H1 (cell line): ENCODE measurements around the gene KNCN. TPM values are rescaled to one million over a fixed set of nuclear protein-coding genes. Genes with fewer than 3 reads are reported as not detected.

ENCODE experiments used
- CTCF ChIA-PET: fragments of 300-600 bp; sonication (Branson Sonifier 250); formaldehyde crosslinking; loops from one replicate; lab custom pipeline; 2021; ENCODE audit not compliant: partially characterized antibody; lab: Charles Lee
- POLR2A ChIA-PET: fragments of 300-600 bp; sonication (Branson Sonifier 250); formaldehyde crosslinking; loops from one replicate; lab custom pipeline; 2021; ENCODE audit warnings: inconsistent platforms; ENCODE audit not compliant: partially characterized antibody; lab: Charles Lee
- DNase-seq, 2 experiments: peaks; one replicate each; pipeline versions ENCODE4 v3.0.0 to v3.0.0-alpha.2; 2010 to 2022; ENCODE audit warnings: low spot score in 2 of 2, low read depth in 1 of 2, mixed read lengths in 1 of 2
- FAIRE-seq: peaks from 2 replicates; lab custom pipeline; 2011; peaks lifted over from hg19 to GRCh38; lab: Jason Lieb, UNC
- H2AFZ ChIP-seq: 2 replicates; pipeline ENCODE4 v1.8.1; 2012; ENCODE audit warnings: low read length, inconsistent platforms
- H2AK5ac ChIP-seq: 2 replicates; pipeline ENCODE4 v1.6.1; 2013; ENCODE audit warnings: low read depth, low read length
- H2BK120ac ChIP-seq: replicated peaks from 2 replicates; pipeline ENCODE3; 2013; ENCODE audit warnings: low read depth, low read length, inconsistent platforms
- H2BK12ac ChIP-seq: 2 replicates; pipeline ENCODE4 v1.6.1; 2013; ENCODE audit warnings: low read depth, low read length
- H2BK15ac ChIP-seq: 2 replicates; pipeline ENCODE4 v1.6.1; 2013; ENCODE audit warnings: low read length
- H2BK20ac ChIP-seq: 2 replicates; pipeline ENCODE4 v1.6.1; 2013; ENCODE audit warnings: low read length
- H2BK5ac ChIP-seq: 2 replicates; pipeline ENCODE4 v1.6.1; 2013; ENCODE audit warnings: low read depth, low read length
- H3K14ac ChIP-seq: 2 replicates; pipeline ENCODE4 v1.6.1; 2013; ENCODE audit warnings: inconsistent platforms; ENCODE audit not compliant: insufficient read length
- H3K18ac ChIP-seq: 2 replicates; pipeline ENCODE4 v1.6.1; 2013; ENCODE audit warnings: low read length; ENCODE audit errors: extremely low read depth
- H3K23ac ChIP-seq: 2 replicates; pipeline ENCODE4 v1.6.1; 2013; ENCODE audit warnings: inconsistent platforms; ENCODE audit not compliant: insufficient read length
- H3K23me2 ChIP-seq: 2 replicates; pipeline ENCODE4 v1.6.1; 2013; ENCODE audit warnings: low read depth, low read length
- H3K27ac ChIP-seq: 2 replicates; pipeline ENCODE4 v1.6.1; 2011; ENCODE audit warnings: low read depth, low read length, inconsistent platforms
- H3K27me3 ChIP-seq, 4 experiments: replicated peaks in 1 of 4; 1 replicate in 1 of 4; 2 replicates in 3 of 4; pipeline versions ENCODE4 v1.6.1 to v1.8.1; 2011 to 2013; ENCODE audit warnings: low read length in 3 of 4, mild to moderate bottlenecking in 3 of 4, inconsistent platforms in 2 of 4, mixed read lengths in 2 of 4, moderate library complexity in 1 of 4; ENCODE audit not compliant: control insufficient read depth in 3 of 4, insufficient read depth in 3 of 4; ENCODE audit errors: extremely low read depth in 1 of 4
- H3K36me3 ChIP-seq, 4 experiments: 2 replicates each; pipeline versions ENCODE4 v1.6.1 to v1.8.1; 2011 to 2013; ENCODE audit warnings: mild to moderate bottlenecking in 4 of 4, low read length in 3 of 4, moderate library complexity in 2 of 4, control low read depth in 1 of 4, inconsistent platforms in 1 of 4; ENCODE audit not compliant: insufficient read depth in 4 of 4, control insufficient read depth in 2 of 4
- H3K4ac ChIP-seq: replicated peaks from 2 replicates; pipeline ENCODE3; 2013; ENCODE audit warnings: low read length, low read depth, mixed read lengths, inconsistent platforms; ENCODE audit not compliant: insufficient read length
- H3K4me1 ChIP-seq, 4 experiments: replicated peaks in 1 of 4; 1 replicate in 1 of 4; 2 replicates in 3 of 4; pipeline versions ENCODE4 v1.6.1 to v1.8.1; 2011 to 2013; ENCODE audit warnings: low read length in 3 of 4, inconsistent platforms in 2 of 4, mixed read lengths in 1 of 4; ENCODE audit not compliant: insufficient read depth in 4 of 4, control insufficient read depth in 3 of 4
- H3K4me2 ChIP-seq, 2 experiments: 2 replicates each; pipeline versions ENCODE4 v1.6.1 to v1.8.1; 2011 to 2013; ENCODE audit warnings: low read depth in 2 of 2, low read length in 2 of 2, control low read depth in 1 of 2, inconsistent platforms in 1 of 2, mild to moderate bottlenecking in 1 of 2; ENCODE audit not compliant: insufficient read depth in 1 of 2
- H3K4me3 ChIP-seq, 4 experiments: fragments of 200-600, 300-600 bp in 1 of 4; sonication (generic), shearing (Covaris generic), sonication (Bioruptor Twin) in 1 of 4; 2 replicates each; pipeline versions ENCODE4 v1.5.1 to v1.8.1; 2011 to 2016; ENCODE audit warnings: low read length in 4 of 4, low read depth in 3 of 4, control low read depth in 2 of 4, inconsistent platforms in 2 of 4, mild to moderate bottlenecking in 2 of 4, mixed read lengths in 1 of 4, moderate library complexity in 1 of 4; ENCODE audit not compliant: insufficient read depth in 2 of 4; ENCODE audit errors: extremely low read depth in 1 of 4
- H3K56ac ChIP-seq: replicated peaks from 2 replicates; pipeline ENCODE3; 2013; ENCODE audit warnings: low read depth, mild to moderate bottlenecking, mixed read lengths, low read length, inconsistent platforms; ENCODE audit not compliant: insufficient read length
- H3K79me1 ChIP-seq: 2 replicates; pipeline ENCODE4 v1.6.1; 2013; ENCODE audit warnings: low read depth, low read length, control low read depth
- H3K79me2 ChIP-seq, 2 experiments: 2 replicates each; pipeline versions ENCODE4 v1.6.1 to v1.8.1; 2012 to 2013; ENCODE audit warnings: low read length in 2 of 2, mild to moderate bottlenecking in 2 of 2, inconsistent platforms in 1 of 2; ENCODE audit not compliant: insufficient read depth in 2 of 2, control insufficient read depth in 1 of 2
- H3K9ac ChIP-seq, 4 experiments: replicated peaks in 1 of 4; 1 replicate in 1 of 4; 2 replicates in 3 of 4; pipeline versions ENCODE4 v1.6.1 to v1.8.1; 2011 to 2013; ENCODE audit warnings: low read depth in 3 of 4, low read length in 3 of 4, control low read depth in 2 of 4, mild to moderate bottlenecking in 2 of 4, moderate library complexity in 2 of 4, inconsistent platforms in 1 of 4; ENCODE audit errors: extremely low read depth in 1 of 4
- H3K9me3 ChIP-seq, 2 experiments: 2 replicates each; pipeline versions ENCODE4 v1.6.1 to v1.8.1; 2012 to 2013; ENCODE audit warnings: mild to moderate bottlenecking in 2 of 2, moderate library complexity in 2 of 2, control low read depth in 1 of 2, inconsistent platforms in 1 of 2, low read depth in 1 of 2, low read length in 1 of 2, mixed read lengths in 1 of 2; ENCODE audit not compliant: insufficient read depth in 2 of 2
- H4K20me1 ChIP-seq, 2 experiments: replicated peaks in 1 of 2; 2 replicates each; pipeline versions ENCODE3 to v1.8.1; 2011 to 2013; ENCODE audit warnings: inconsistent platforms in 2 of 2, low read length in 2 of 2, mild to moderate bottlenecking in 1 of 2; ENCODE audit not compliant: insufficient read depth in 2 of 2, control insufficient read depth in 1 of 2
- H4K5ac ChIP-seq: 2 replicates; pipeline ENCODE4 v1.6.1; 2013; ENCODE audit warnings: low read length, low read depth, mixed read lengths, inconsistent platforms; ENCODE audit not compliant: insufficient read length
- H4K8ac ChIP-seq: 2 replicates; pipeline ENCODE4 v1.8.0; 2013; ENCODE audit warnings: mild to moderate bottlenecking, moderate library complexity, low read length, inconsistent platforms; ENCODE audit not compliant: insufficient read depth; ENCODE audit errors: extremely low read depth
- H4K91ac ChIP-seq: replicated peaks from 2 replicates; pipeline ENCODE3; 2013; ENCODE audit warnings: low read length, mixed read lengths, inconsistent platforms; ENCODE audit not compliant: insufficient read length
- CBX5 ChIP-seq: fragments of 300-800, 300-1000 bp; sonication (generic); IDR thresholded peaks from 2 replicates; pipeline ENCODE4 v1.7.1; 2016; ENCODE audit warnings: antibody characterized with exemption, low read length, low read depth
- JUN ChIP-seq: IDR thresholded peaks from 2 replicates; pipeline ENCODE4 v1.6.1; 2011; ENCODE audit warnings: low read depth, mild to moderate bottlenecking, improper control_type of control experiment, low read length
- KDM4A ChIP-seq: IDR thresholded peaks from one replicate; pipeline ENCODE4 v1.7.1; 2012; ENCODE audit warnings: low read depth, mild to moderate bottlenecking, moderate library complexity, low read length, inconsistent platforms; ENCODE audit not compliant: severe bottlenecking
- POLR2AphosphoS5 ChIP-seq: IDR thresholded peaks from 2 replicates; pipeline ENCODE4 v1.6.1; 2011; ENCODE audit warnings: low read depth, low read length
- WGBS, 2 experiments: shearing (Covaris generic) in 1 of 2; methylation state at CpG; one replicate each; pipeline versions ENCODE4 v1.1.6 to v1.1.7; 2013 to 2015; ENCODE audit warnings: low lambda C conversion rate in 2 of 2, mixed read lengths in 2 of 2, inconsistent platforms in 1 of 2, low coverage in 1 of 2, missing lambda C conversion rate in 1 of 2; ENCODE audit not compliant: insufficient replicate concordance in 2 of 2, insufficient coverage in 1 of 2, insufficient read length in 1 of 2; ENCODE audit errors: extremely low coverage in 1 of 2, missing lambda C conversion rate in 1 of 2; 5-methylcytosine and 5-hydroxymethylcytosine counted together
- polyA plus RNA-seq, 7 experiments: library from polyadenylated mRNA; depleted of rRNA in 3 of 7; stranded (reverse) in 5 of 7; unstranded in 2 of 7; fragments of >200 nt in 5 of 7; fragments of 200-250 nt in 2 of 7; gene quantifications; 1 replicate in 5 of 7; 2 replicates in 1 of 7; 4 replicates in 1 of 7; pipeline versions ENCODE4 v1.2.1 to v1.2.3, GENCODE V29; 2011 to 2013; ENCODE audit warnings: missing spikeins in 2 of 7, mixed read lengths in 2 of 7
- total RNA-seq: library from RNA; stranded (reverse); fragmentation: NEBNext Ultra II Directional; extraction: Animal tissue kit (Norgen Biotek cat#: 25700); gene quantifications from 2 replicates; pipeline ENCODE4 v1.2.1, GENCODE V29; 2021
- TF ChIP-seq, protein P1 (sequence below): IDR thresholded peaks from 2 replicates; pipeline ENCODE4 v1.6.1; 2012; ENCODE audit warnings: inconsistent platforms

KNCN gene
- total and polyA plus RNA-seq, 2 of the 8 experiments (the other 6 are each of a cell fraction or from before 2014, with no cell fraction given), result not detected

DNA sequence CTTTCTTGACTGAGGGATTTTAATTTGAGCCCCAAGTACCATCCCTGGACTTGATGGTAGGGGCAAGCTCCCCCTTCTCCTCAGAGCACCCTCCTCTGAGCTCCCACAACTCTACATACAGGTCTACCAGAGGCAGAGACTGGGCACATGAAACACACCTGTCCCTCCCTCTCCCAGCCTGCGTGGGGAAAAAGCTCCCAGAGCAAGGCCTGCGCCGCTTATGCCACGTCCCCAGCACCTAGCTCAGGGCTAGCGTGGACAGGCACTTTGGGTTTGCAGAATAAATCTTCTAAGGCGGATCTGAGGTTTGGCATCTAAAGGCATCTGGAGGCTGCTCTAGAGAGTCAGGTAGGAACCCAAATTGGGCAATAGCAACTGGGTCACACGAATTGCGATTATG lies 7.5 kb upstream of the KNCN start:
- H3K9me3 ChIP-seq, result no peaks in the 10 kb centered on the region
- no peaks in the 10 kb centered on the region for H3K36me3 ChIP-seq
- H4K8ac ChIP-seq, result no peak overlapping the region
- no peaks in the 10 kb centered on the region; the same call in 1 of the 2 replicates for H3K79me1 ChIP-seq
- DNase-seq (no peak), FAIRE-seq (no peak)
- ChIA-PET POLR2A (interaction anchor here (0.7 kb wide), 1 partner anchor 12 kb away, joined by 3 read pairs; no protein-coding TSS in a partner anchor), CTCF (interaction anchor here (0.7 to 4.9 kb wide), 11 partner anchors 8 to 189 kb away, joined by 3 to 26 read pairs (median 5); partner anchors contain the start of genes KNCN and MKNK1)
- H2BK20ac ChIP-seq, result no peak overlapping the region
- no peak overlapping the region for H2BK120ac ChIP-seq
- no peaks in the 10 kb centered on the region for H3K27me3 ChIP-seq
- no peak overlapping the region for H3K14ac ChIP-seq
- H2AK5ac ChIP-seq, result no peak overlapping the region
- H3K27ac ChIP-seq, result no peak overlapping the region
- no peaks in the 10 kb centered on the region for H3K79me2 ChIP-seq
- no peak overlapping the region for H2BK5ac ChIP-seq
- H2BK12ac ChIP-seq, result no peak overlapping the region
- WGBS, 2 experiments, result 94% methylated on average over 6 of the region's 8 CpGs; no CpG with 5 or more reads in 1 of the 2 experiments
- no peak overlapping the region for H2AFZ ChIP-seq
- no peaks in the 10 kb centered on the region for H3K23me2 ChIP-seq
- H4K5ac ChIP-seq, result no peak overlapping the region
- H3K4ac ChIP-seq, result no peak overlapping the region
- peak overlapping the region; percentile 48; the same call in 1 of the 2 replicates for H3K18ac ChIP-seq
- no peak overlapping the region for H2BK15ac ChIP-seq
- H4K20me1 ChIP-seq, result no peaks in the 10 kb centered on the region
- no peak overlapping the region for H3K23ac ChIP-seq
- no peak overlapping the region for H3K4me2 ChIP-seq
- no peak overlapping the region for H3K4me3 ChIP-seq
- TF ChIP-seq CBX5, result no peak
- TF ChIP-seq, protein P1, sequence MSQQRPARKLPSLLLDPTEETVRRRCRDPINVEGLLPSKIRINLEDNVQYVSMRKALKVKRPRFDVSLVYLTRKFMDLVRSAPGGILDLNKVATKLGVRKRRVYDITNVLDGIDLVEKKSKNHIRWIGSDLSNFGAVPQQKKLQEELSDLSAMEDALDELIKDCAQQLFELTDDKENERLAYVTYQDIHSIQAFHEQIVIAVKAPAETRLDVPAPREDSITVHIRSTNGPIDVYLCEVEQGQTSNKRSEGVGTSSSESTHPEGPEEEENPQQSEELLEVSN, result no peak
- no peak for TF ChIP-seq JUN
- TF ChIP-seq KDM4A, result no peak
- no peak for TF ChIP-seq POLR2AphosphoS5
- TF ChIP-seq, all 59 proteins: peak for 0
- Histone ChIP-seq H4K91ac (no peak overlapping the region), H3K9ac (no peak overlapping the region), H3K56ac (no peak overlapping the region), H3K4me1 (no peaks in the 10 kb centered on the region; a peak in 1 of 7 replicates)
